ENCODE data around the gene NCDN. TPM values are rescaled to one million over a fixed set of nuclear protein-coding genes. Genes with fewer than 3 reads are reported as not detected.

The NCDN gene
- polyA plus RNA-seq, 1 donor (not counting 4 experiments of a cell fraction or from before 2014, with no cell fraction given): 10.5 TPM

- peaks cover 14% of the 10 kb centered on the region for H3K27me3 ChIP-seq (ENCODE audit: control insufficient read depth, extremely low read depth, insufficient read depth, low read length)
- peaks cover 33% of the 10 kb centered on the region for H3K4me1 ChIP-seq (ENCODE audit: control insufficient read depth, extremely low read depth, insufficient read depth, low read length)
- no peak overlapping the region for H3K4me2 ChIP-seq (ENCODE audit: control insufficient read depth, extremely low read depth, insufficient read depth, low read depth, low read length)
- H3K4me3 ChIP-seq (ENCODE audit: control insufficient read depth in 2 of 3, extremely low read depth in 1 of 3, insufficient read depth in 2 of 3, low read depth in 1 of 3, low read length in 3 of 3): no peak overlapping the region
- TF ChIP-seq EZH2 (IDR thresholded peaks at IDR 0.05; ENCODE audit: low read length) (no peak), CTCF (optimal IDR thresholded peaks at IDR 0.05 in 1 of 3, IDR thresholded peaks at IDR 0.05 in 1 of 3, conservative IDR thresholded peaks at IDR 0.05 in 1 of 3; ENCODE audit: extremely low read depth in 1 of 3, insufficient read depth in 2 of 3, low read length in 3 of 3) (no peak)
- FAIRE-seq (peak; percentile 52), DNase-seq (ENCODE audit: low read depth, low spot score) (no peak)
- no peak overlapping the region for H2AFZ ChIP-seq (ENCODE audit: control insufficient read depth, low read length)
- H3K9me1 ChIP-seq (ENCODE audit: control insufficient read depth, extremely low read depth, insufficient read depth, low read length): no peaks in the 10 kb centered on the region
- no peaks in the 10 kb centered on the region for H4K20me1 ChIP-seq (ENCODE audit: control insufficient read depth, extremely low read depth, insufficient read depth, low read length)
- no peaks in the 10 kb centered on the region for H3K79me2 ChIP-seq (ENCODE audit: control insufficient read depth, insufficient read depth, low read length)
- no peaks in the 10 kb centered on the region for H3K9me3 ChIP-seq (ENCODE audit: control insufficient read depth, low read depth, low read length)
- dilution Hi-C loops (cut with MboI; ENCODE audit: extremely low pct_ligation_motif_present, low sequenced_read_pairs): no loop called here
- no peak overlapping the region for H3K9ac ChIP-seq (ENCODE audit: control insufficient read depth, extremely low read depth, insufficient read depth, low read length)
- peaks cover 1 to 3% of the 10 kb centered on the region in 2 experiments for H3K36me3 ChIP-seq (ENCODE audit: control insufficient read depth in 2 of 2, extremely low read depth in 1 of 2, insufficient read depth in 2 of 2, low read length in 2 of 2)
- peak overlapping the region; percentile 13 for H3K27ac ChIP-seq (ENCODE audit: control insufficient read depth, insufficient read depth, low read length)
Measured at GRCh38 chr1:35569936-35570335, 12.3 kb downstream of the NCDN start.

- FAIRE-seq (peak; percentile 29), DNase-seq (ENCODE audit: low read depth, low spot score) (no peak)
- Histone ChIP-seq H3K9ac (ENCODE audit: control insufficient read depth, extremely low read depth, insufficient read depth, low read length) (no peak overlapping the region), H3K27ac (ENCODE audit: control insufficient read depth, insufficient read depth, low read length) (peak overlapping the region; percentile 13), H3K9me1 (ENCODE audit: control insufficient read depth, extremely low read depth, insufficient read depth, low read length) (no peaks in the 10 kb centered on the region), H3K36me3 (ENCODE audit: control insufficient read depth in 2 of 2, extremely low read depth in 1 of 2, insufficient read depth in 2 of 2, low read length in 2 of 2) (peaks cover 0 to 3% of the 10 kb centered on the region in 2 experiments), H4K20me1 (ENCODE audit: control insufficient read depth, extremely low read depth, insufficient read depth, low read length) (no peaks in the 10 kb centered on the region), H3K4me3 (ENCODE audit: control insufficient read depth in 2 of 3, extremely low read depth in 1 of 3, insufficient read depth in 2 of 3, low read depth in 1 of 3, low read length in 3 of 3) (no peak overlapping the region), H3K9me3 (ENCODE audit: control insufficient read depth, low read depth, low read length) (no peaks in the 10 kb centered on the region), H3K4me2 (ENCODE audit: control insufficient read depth, extremely low read depth, insufficient read depth, low read depth, low read length) (no peak overlapping the region), H3K79me2 (ENCODE audit: control insufficient read depth, insufficient read depth, low read length) (no peaks in the 10 kb centered on the region), H3K27me3 (ENCODE audit: control insufficient read depth, extremely low read depth, insufficient read depth, low read length) (peaks cover 14% of the 10 kb centered on the region), H2AFZ (ENCODE audit: control insufficient read depth, low read length) (no peak overlapping the region), H3K4me1 (ENCODE audit: control insufficient read depth, extremely low read depth, insufficient read depth, low read length) (peaks cover 38% of the 10 kb centered on the region)
- dilution Hi-C loops (cut with MboI; ENCODE audit: extremely low pct_ligation_motif_present, low sequenced_read_pairs): no loop called here
- no peak for TF ChIP-seq EZH2 (IDR thresholded peaks at IDR 0.05; ENCODE audit: low read length)
- no peak for TF ChIP-seq CTCF (optimal IDR thresholded peaks at IDR 0.05 in 1 of 3, IDR thresholded peaks at IDR 0.05 in 1 of 3, conservative IDR thresholded peaks at IDR 0.05 in 1 of 3; ENCODE audit: extremely low read depth in 1 of 3, insufficient read depth in 2 of 3, low read length in 3 of 3)
Measured at GRCh38 chr1:35570589-35571137, 13.1 kb downstream of the NCDN start.

Measured in keratinocyte (primary cell).